Measurements from ENCODE around the gene ATAD3A.

GRCh38 chr1:1482856-1483255 is 29.1 kb upstream of the ATAD3A start:
- TF ChIP-seq CTCF (IDR thresholded peaks at IDR 0.05) (no peak), JUN (CRISPR knock-in tag; IDR thresholded peaks at IDR 0.05) (no peak), MXD4 (CRISPR knock-in tag; IDR thresholded peaks at IDR 0.05; ENCODE audit: borderline replicate concordance) (no peak), ETV6 (CRISPR knock-in tag; IDR thresholded peaks at IDR 0.05) (no peak), HMGXB4 (CRISPR knock-in tag; IDR thresholded peaks at IDR 0.05) (no peak), ZNF121 (CRISPR knock-in tag; IDR thresholded peaks at IDR 0.05) (no peak), RORB (CRISPR knock-in tag; IDR thresholded peaks at IDR 0.05) (no peak), E2F4 (CRISPR knock-in tag; IDR thresholded peaks at IDR 0.05; ENCODE audit: borderline replicate concordance, low read depth) (no peak), ERG (CRISPR knock-in tag; IDR thresholded peaks at IDR 0.05) (no peak), PRRX2 (CRISPR knock-in tag; IDR thresholded peaks at IDR 0.05) (no peak)
